Naive B cell (primary cell): Measurements from ENCODE around the gene PYGL. TPM values are rescaled to one million over a fixed set of nuclear protein-coding genes. Genes with fewer than 3 reads are reported as not detected.
"Not testable (repeated sequence)": the region's sequence is repeated elsewhere in the genome, so short reads cannot be mapped to it uniquely, and the experiment has no call there.

Source experiments
- ATAC-seq, 2 donors: fragments of 150-1000 bp; cut with Tn5 transposase; 2 replicates each; pipeline ENCODE4 v1.10.0; 2021; ENCODE audit warnings: low read depth in 2 of 2, mild to moderate bottlenecking in 2 of 2, moderate library complexity in 2 of 2
- DNase-seq: peaks from one replicate; pipeline ENCODE4 v3.0.0; 2022
- H3K27ac Mint-ChIP-seq, 6 donors: one replicate each; pipeline ENCODE4 v1.8.0; 2020 to 2022; ENCODE audit warnings: mild to moderate bottlenecking in 6 of 6, mixed read lengths in 6 of 6, moderate library complexity in 5 of 6, inconsistent platforms in 2 of 6
- H3K27me3 Mint-ChIP-seq, 3 donors: one replicate each; pipeline ENCODE4 v1.8.0; 2021 to 2022; ENCODE audit warnings: mixed read lengths in 3 of 3, mild to moderate bottlenecking in 1 of 3
- H3K36me3 Mint-ChIP-seq, 2 donors: one replicate each; pipeline ENCODE4 v1.8.0; 2020 to 2022; ENCODE audit warnings: mixed read lengths in 2 of 2, inconsistent platforms in 1 of 2, mild to moderate bottlenecking in 1 of 2
- H3K4me1 Mint-ChIP-seq, 3 donors: one replicate each; pipeline ENCODE4 v1.8.0; 2020 to 2022; ENCODE audit warnings: mixed read lengths in 3 of 3, inconsistent platforms in 1 of 3, mild to moderate bottlenecking in 1 of 3, moderate library complexity in 1 of 3
- H3K4me3 Mint-ChIP-seq, 8 donors: one replicate each; pipeline ENCODE4 v1.8.0; 2020 to 2022; ENCODE audit warnings: mild to moderate bottlenecking in 8 of 8, mixed read lengths in 8 of 8, moderate library complexity in 8 of 8, inconsistent platforms in 2 of 8
- H3K9me3 Mint-ChIP-seq, 7 donors: one replicate each; pipeline ENCODE4 v1.8.0; 2020 to 2022; ENCODE audit warnings: mixed read lengths in 7 of 7, mild to moderate bottlenecking in 5 of 7, inconsistent platforms in 2 of 7, moderate library complexity in 1 of 7
- polyA plus RNA-seq, 6 donors: library from polyadenylated mRNA; unstranded; fragments of 300-500 nt; fragmentation: Illumina TruSeq; gene quantifications; one replicate each; pipeline ENCODE4 v1.2.3, GENCODE V29; 2021; ENCODE audit warnings: low read depth in 6 of 6

Gene PYGL
- polyA plus RNA-seq, 6 donors from 2014 or later = 0.13 to 1.1 (median 0.36) TPM; not detected in 1

GRCh38 chr14:50932156-50932555, 12.1 kb downstream of the PYGL start:
- no peak for DNase-seq
- no peak overlapping the region for H3K27ac Mint-ChIP-seq
- no peak for ATAC-seq
- H3K36me3 Mint-ChIP-seq = no peaks in the 10 kb centered on the region
- H3K4me1 Mint-ChIP-seq = peaks cover 0 to 2% (median 0%) of the 10 kb centered on the region in 3 donors
- no peaks in the 10 kb centered on the region for H3K9me3 Mint-ChIP-seq
- no peak overlapping the region for H3K4me3 Mint-ChIP-seq
- H3K27me3 Mint-ChIP-seq = peaks cover 0 to 9% (median 6%) of the 10 kb centered on the region in 3 donors

GRCh38 chr14:50931559-50931958, 12.7 kb downstream of the PYGL start:
- Mint-ChIP-seq H3K27me3 (peaks cover 0 to 9% (median 6%) of the 10 kb centered on the region in 3 donors), H3K4me3 (no peak overlapping the region), H3K27ac (no peak overlapping the region), H3K9me3 (no peaks in the 10 kb centered on the region), H3K4me1 (no peaks in the 10 kb centered on the region), H3K36me3 (no peaks in the 10 kb centered on the region)
- DNase-seq = no peak
- no peak for ATAC-seq

GRCh38 chr14:50929506-50929905, 14.8 kb downstream of the PYGL start:
- Mint-ChIP-seq H3K4me3 (no peak overlapping the region), H3K36me3 (no peaks in the 10 kb centered on the region), H3K4me1 (no peaks in the 10 kb centered on the region), H3K27ac (no peak overlapping the region), H3K27me3 (peaks cover 0 to 9% (median 9%) of the 10 kb centered on the region in 3 donors), H3K9me3 (no peaks in the 10 kb centered on the region)
- ATAC-seq (no peak), DNase-seq (no peak)

- no peak for DNase-seq
- no peak for ATAC-seq
- H3K4me1 Mint-ChIP-seq = no peaks in the 10 kb centered on the region
- no peaks in the 10 kb centered on the region for H3K9me3 Mint-ChIP-seq
- peaks cover 0 to 9% (median 8%) of the 10 kb centered on the region in 3 donors for H3K27me3 Mint-ChIP-seq
- no peaks in the 10 kb centered on the region for H3K36me3 Mint-ChIP-seq
- H3K4me3 Mint-ChIP-seq = no peak overlapping the region
- H3K27ac Mint-ChIP-seq = no peak overlapping the region
These were observed 16.2 kb downstream of the PYGL start for GRCh38 chr14:50928002-50928635.

- no peaks in the 10 kb centered on the region for H3K4me1 Mint-ChIP-seq
- no peaks in the 10 kb centered on the region for H3K9me3 Mint-ChIP-seq
- peaks cover 0 to 9% (median 9%) of the 10 kb centered on the region in 3 donors for H3K27me3 Mint-ChIP-seq
- no peak for ATAC-seq
- DNase-seq = no peak
- peak overlapping the region in 2 of 6 donors; percentile 74 to 83 for H3K27ac Mint-ChIP-seq
- H3K4me3 Mint-ChIP-seq = no peak overlapping the region
- H3K36me3 Mint-ChIP-seq = no peaks in the 10 kb centered on the region
These were observed 17.4 kb downstream of the PYGL start for GRCh38 chr14:50926851-50927386.

GRCh38 chr14:50924843-50925242, 19.4 kb downstream of the PYGL start:
- ATAC-seq (no peak), DNase-seq (no peak)
- H3K4me3 Mint-ChIP-seq = no peak overlapping the region
- no peaks in the 10 kb centered on the region for H3K9me3 Mint-ChIP-seq
- no peak overlapping the region for H3K27ac Mint-ChIP-seq
- peaks cover 0 to 11% (median 0%) of the 10 kb centered on the region in 3 donors for H3K27me3 Mint-ChIP-seq
- no peaks in the 10 kb centered on the region for H3K36me3 Mint-ChIP-seq
- H3K4me1 Mint-ChIP-seq = no peaks in the 10 kb centered on the region

- no peak overlapping the region for H3K4me3 Mint-ChIP-seq
- H3K4me1 Mint-ChIP-seq = no peaks in the 10 kb centered on the region
- H3K9me3 Mint-ChIP-seq = no peaks in the 10 kb centered on the region
- H3K27ac Mint-ChIP-seq = no peak overlapping the region
- ATAC-seq = no peak
- H3K27me3 Mint-ChIP-seq = peaks cover 0 to 11% (median 0%) of the 10 kb centered on the region in 3 donors
- H3K36me3 Mint-ChIP-seq = no peaks in the 10 kb centered on the region
- no peak for DNase-seq
These were observed 20.0 kb downstream of the PYGL start for GRCh38 chr14:50924236-50924635.

GRCh38 chr14:50922803-50923202, 21.5 kb downstream of the PYGL start:
- H3K36me3 Mint-ChIP-seq = no peaks in the 10 kb centered on the region
- DNase-seq = no peak

GRCh38 chr14:50920482-50921230, 23.6 kb downstream of the PYGL start:
- Mint-ChIP-seq H3K4me1 (no peaks in the 10 kb centered on the region), H3K36me3 (no peaks in the 10 kb centered on the region), H3K9me3 (no peaks in the 10 kb centered on the region), H3K27me3 (peaks cover 0 to 8% (median 0%) of the 10 kb centered on the region in 3 donors), H3K27ac (no peak overlapping the region), H3K4me3 (no peak overlapping the region)
- no peak for ATAC-seq
- DNase-seq = no peak

More at GRCh38 chr14:50922803-50923202, 21.5 kb downstream of the PYGL start:
- ATAC-seq = no peak
- no peaks in the 10 kb centered on the region for H3K9me3 Mint-ChIP-seq
- H3K27me3 Mint-ChIP-seq = peaks cover 0 to 11% (median 0%) of the 10 kb centered on the region in 3 donors
- H3K4me1 Mint-ChIP-seq = no peaks in the 10 kb centered on the region
- peak overlapping the region in 1 of 8 donors; percentile 51 for H3K4me3 Mint-ChIP-seq
- H3K27ac Mint-ChIP-seq = no peak overlapping the region

GRCh38 chr14:50919524-50919923, 24.8 kb downstream of the PYGL start:
- H3K36me3 Mint-ChIP-seq, H3K9me3 Mint-ChIP-seq, DNase-seq, H3K27me3 Mint-ChIP-seq, H3K4me1 Mint-ChIP-seq, ATAC-seq, H3K27ac Mint-ChIP-seq, H3K4me3 Mint-ChIP-seq: not testable (repeated sequence)

- ATAC-seq = no peak
- Mint-ChIP-seq H3K27ac (peak overlapping the region in 1 of 6 donors; percentile 27), H3K9me3 (no peaks in the 10 kb centered on the region), H3K36me3 (no peaks in the 10 kb centered on the region), H3K4me1 (no peaks in the 10 kb centered on the region), H3K4me3 (no peak overlapping the region), H3K27me3 (peaks cover 0 to 9% (median 0%) of the 10 kb centered on the region in 3 donors)
- DNase-seq = no peak
These were observed 26.8 kb downstream of the PYGL start for GRCh38 chr14:50917449-50917848.

- no peaks in the 10 kb centered on the region for H3K36me3 Mint-ChIP-seq
- H3K4me3 Mint-ChIP-seq = peak overlapping the region in 1 of 8 donors; percentile 15
- H3K4me1 Mint-ChIP-seq = no peaks in the 10 kb centered on the region
- ATAC-seq (no peak), DNase-seq (no peak)
- H3K27me3 Mint-ChIP-seq = peaks cover 0 to 6% (median 0%) of the 10 kb centered on the region in 3 donors
- no peak overlapping the region for H3K27ac Mint-ChIP-seq
- H3K9me3 Mint-ChIP-seq = peaks cover 0 to 3% (median 0%) of the 10 kb centered on the region in 7 donors
These were observed 33.5 kb downstream of the PYGL start for GRCh38 chr14:50910495-50911420.
